ENCODE data around the gene E2F4. TPM values are rescaled to one million over a fixed set of nuclear protein-coding genes. Genes with fewer than 3 reads are reported as not detected.
A peak's percentile ranks its signal among the peaks of the same experiment; 100 is the strongest.

Gene E2F4
- total RNA-seq, 1 experiment from 2014 or later: 114 TPM

DNA sequence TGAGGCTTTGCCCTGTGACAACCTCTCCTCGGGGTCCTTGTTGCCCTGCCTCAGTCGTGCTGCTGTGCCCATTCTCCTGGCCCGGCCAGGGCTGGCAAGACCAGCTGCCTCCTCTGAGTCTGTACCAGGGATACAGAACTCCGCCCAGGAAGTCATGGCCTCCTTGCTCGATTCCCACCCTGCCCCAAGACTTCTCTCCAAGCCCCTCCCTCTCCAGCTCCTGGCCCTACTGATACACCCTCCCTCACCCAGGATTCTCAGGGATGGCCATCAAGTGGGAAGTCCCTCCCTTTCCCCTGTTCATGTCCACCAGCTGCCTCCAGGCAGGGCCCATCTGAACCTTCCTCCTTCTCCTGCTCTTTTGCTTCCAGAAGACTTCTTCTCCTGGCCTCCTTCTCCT lies 23.8 kb downstream of the E2F4 start:
- Histone ChIP-seq H2AFZ (ENCODE audit: low read depth, low read length, poor library complexity, severe bottlenecking) (no peak overlapping the region), H3K9ac (ENCODE audit: low read length) (no peak overlapping the region), H4K20me1 (ENCODE audit: insufficient read depth) (no peaks in the 10 kb centered on the region), H3K27ac (ENCODE audit: low read depth, low read length) (no peak overlapping the region), H3K4me2 (ENCODE audit: low read length) (no peak overlapping the region), H3K9me3 (ENCODE audit: control insufficient read depth in 1 of 2, insufficient read depth in 1 of 2, low read depth in 1 of 2, low read length in 2 of 2) (no peaks in the 10 kb centered on the region), H3K79me2 (ENCODE audit: insufficient read depth, low read length) (no peaks in the 10 kb centered on the region), H3K4me3 (replicated peaks in 1 of 2; ENCODE audit: low read depth in 1 of 2, low read length in 2 of 2) (no peak overlapping the region), H3K4me1 (ENCODE audit: control insufficient read depth in 1 of 2, insufficient read depth in 2 of 2, low read length in 2 of 2) (peaks cover 0 to 8% of the 10 kb centered on the region in 2 experiments; a peak in 2 of 4 replicates), H3K36me3 (ENCODE audit: control insufficient read depth in 1 of 2, insufficient read depth in 2 of 2, low read length in 2 of 2) (no peaks in the 10 kb centered on the region), H3K9me2 (ENCODE audit: insufficient read depth) (no peaks in the 10 kb centered on the region), H3K27me3 (ENCODE audit: insufficient read depth, low read length) (no peaks in the 10 kb centered on the region)
- ChIA-PET CTCF (interaction anchor here (1.3 kb wide), 1 partner anchor 17 kb away, joined by 3 read pairs; the partner anchor contains the start of gene ELMO3), POLR2A (no interaction called here), RAD21 (ENCODE audit: low non-redundant PET in 1 of 2, low total read pairs in 2 of 2, uncharacterized antibody in 2 of 2, unreplicated experiment in 2 of 2) (no interaction called here)
- intact Hi-C loops (cut with micrococcal nuclease): no loop called here
- TF ChIP-seq EZH2 (IDR thresholded peaks at IDR 0.05) (no peak), FOSL1 (IDR thresholded peaks at IDR 0.05; ENCODE audit: low read depth) (no peak), POLR2A (IDR thresholded peaks at IDR 0.05; ENCODE audit: borderline replicate concordance, extremely low read depth, insufficient read depth, insufficient read length) (no peak), CBX3 (IDR thresholded peaks at IDR 0.05; ENCODE audit: low read depth) (no peak), ELF1 (IDR thresholded peaks at IDR 0.05; ENCODE audit: borderline replicate concordance, low read depth) (no peak), EGR1 (IDR thresholded peaks at IDR 0.05; ENCODE audit: low read depth) (no peak), ZFX (IDR thresholded peaks at IDR 0.05) (no peak), ZNF274 (IDR thresholded peaks at IDR 0.05; ENCODE audit: low read depth, low read length) (no peak), YY1 (IDR thresholded peaks at IDR 0.05; ENCODE audit: extremely low read depth, insufficient replicate concordance, low read depth, low read length) (no peak), RAD21 (IDR thresholded peaks at IDR 0.05; ENCODE audit: low read depth) (no peak), SRF (IDR thresholded peaks at IDR 0.05; ENCODE audit: low read depth) (no peak), TCF7L2 (IDR thresholded peaks at IDR 0.05; ENCODE audit: borderline replicate concordance, extremely low read depth, insufficient read depth, insufficient read length) (no peak)
- TF ChIP-seq, protein P1, sequence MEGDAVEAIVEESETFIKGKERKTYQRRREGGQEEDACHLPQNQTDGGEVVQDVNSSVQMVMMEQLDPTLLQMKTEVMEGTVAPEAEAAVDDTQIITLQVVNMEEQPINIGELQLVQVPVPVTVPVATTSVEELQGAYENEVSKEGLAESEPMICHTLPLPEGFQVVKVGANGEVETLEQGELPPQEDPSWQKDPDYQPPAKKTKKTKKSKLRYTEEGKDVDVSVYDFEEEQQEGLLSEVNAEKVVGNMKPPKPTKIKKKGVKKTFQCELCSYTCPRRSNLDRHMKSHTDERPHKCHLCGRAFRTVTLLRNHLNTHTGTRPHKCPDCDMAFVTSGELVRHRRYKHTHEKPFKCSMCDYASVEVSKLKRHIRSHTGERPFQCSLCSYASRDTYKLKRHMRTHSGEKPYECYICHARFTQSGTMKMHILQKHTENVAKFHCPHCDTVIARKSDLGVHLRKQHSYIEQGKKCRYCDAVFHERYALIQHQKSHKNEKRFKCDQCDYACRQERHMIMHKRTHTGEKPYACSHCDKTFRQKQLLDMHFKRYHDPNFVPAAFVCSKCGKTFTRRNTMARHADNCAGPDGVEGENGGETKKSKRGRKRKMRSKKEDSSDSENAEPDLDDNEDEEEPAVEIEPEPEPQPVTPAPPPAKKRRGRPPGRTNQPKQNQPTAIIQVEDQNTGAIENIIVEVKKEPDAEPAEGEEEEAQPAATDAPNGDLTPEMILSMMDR (IDR thresholded peaks at IDR 0.05 in 2 of 3, conservative IDR thresholded peaks at IDR 0.05 in 1 of 3; ENCODE audit: borderline replicate concordance in 1 of 3, insufficient read depth in 1 of 3, low read depth in 2 of 3, low read length in 2 of 3): no peak
- TF ChIP-seq, protein P2, sequence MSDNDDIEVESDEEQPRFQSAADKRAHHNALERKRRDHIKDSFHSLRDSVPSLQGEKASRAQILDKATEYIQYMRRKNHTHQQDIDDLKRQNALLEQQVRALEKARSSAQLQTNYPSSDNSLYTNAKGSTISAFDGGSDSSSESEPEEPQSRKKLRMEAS (IDR thresholded peaks at IDR 0.05): no peak
- TF ChIP-seq, protein P3, sequence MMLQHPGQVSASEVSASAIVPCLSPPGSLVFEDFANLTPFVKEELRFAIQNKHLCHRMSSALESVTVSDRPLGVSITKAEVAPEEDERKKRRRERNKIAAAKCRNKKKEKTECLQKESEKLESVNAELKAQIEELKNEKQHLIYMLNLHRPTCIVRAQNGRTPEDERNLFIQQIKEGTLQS (IDR thresholded peaks at IDR 0.05): no peak
- TF ChIP-seq, protein P4, sequence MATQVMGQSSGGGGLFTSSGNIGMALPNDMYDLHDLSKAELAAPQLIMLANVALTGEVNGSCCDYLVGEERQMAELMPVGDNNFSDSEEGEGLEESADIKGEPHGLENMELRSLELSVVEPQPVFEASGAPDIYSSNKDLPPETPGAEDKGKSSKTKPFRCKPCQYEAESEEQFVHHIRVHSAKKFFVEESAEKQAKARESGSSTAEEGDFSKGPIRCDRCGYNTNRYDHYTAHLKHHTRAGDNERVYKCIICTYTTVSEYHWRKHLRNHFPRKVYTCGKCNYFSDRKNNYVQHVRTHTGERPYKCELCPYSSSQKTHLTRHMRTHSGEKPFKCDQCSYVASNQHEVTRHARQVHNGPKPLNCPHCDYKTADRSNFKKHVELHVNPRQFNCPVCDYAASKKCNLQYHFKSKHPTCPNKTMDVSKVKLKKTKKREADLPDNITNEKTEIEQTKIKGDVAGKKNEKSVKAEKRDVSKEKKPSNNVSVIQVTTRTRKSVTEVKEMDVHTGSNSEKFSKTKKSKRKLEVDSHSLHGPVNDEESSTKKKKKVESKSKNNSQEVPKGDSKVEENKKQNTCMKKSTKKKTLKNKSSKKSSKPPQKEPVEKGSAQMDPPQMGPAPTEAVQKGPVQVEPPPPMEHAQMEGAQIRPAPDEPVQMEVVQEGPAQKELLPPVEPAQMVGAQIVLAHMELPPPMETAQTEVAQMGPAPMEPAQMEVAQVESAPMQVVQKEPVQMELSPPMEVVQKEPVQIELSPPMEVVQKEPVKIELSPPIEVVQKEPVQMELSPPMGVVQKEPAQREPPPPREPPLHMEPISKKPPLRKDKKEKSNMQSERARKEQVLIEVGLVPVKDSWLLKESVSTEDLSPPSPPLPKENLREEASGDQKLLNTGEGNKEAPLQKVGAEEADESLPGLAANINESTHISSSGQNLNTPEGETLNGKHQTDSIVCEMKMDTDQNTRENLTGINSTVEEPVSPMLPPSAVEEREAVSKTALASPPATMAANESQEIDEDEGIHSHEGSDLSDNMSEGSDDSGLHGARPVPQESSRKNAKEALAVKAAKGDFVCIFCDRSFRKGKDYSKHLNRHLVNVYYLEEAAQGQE (IDR thresholded peaks at IDR 0.05; ENCODE audit: low read depth): no peak
- peak; percentile 41; the same call in 1 of the 2 replicates for ATAC-seq
- BruUV-seq (replicated peaks): no TSS peak
- no peak for DNase-seq (ENCODE audit: low read depth, low spot score)

Measured in HCT116 (cell line).